Endothelial cell of umbilical vein (primary cell): Measurements from ENCODE around the gene KLRF2. TPM values are rescaled to one million over a fixed set of nuclear protein-coding genes. Genes with fewer than 3 reads are reported as not detected.

Experiments
- BruUV-seq: library from RNA; stranded (reverse); fragments of 400-500 nt; replicated peaks from 2 replicates; lab custom pipeline; 2021; lab: Mats Ljungman, UMichigan
- CTCF ChIA-PET: fragments of 300-600, 350-600 bp; sonication (Branson Sonifier 250); formaldehyde crosslinking; loops from one replicate; lab custom pipeline; 2021; ENCODE audit warnings: antibody characterized with exemption, inconsistent platforms; lab: Charles Lee
- POLR2A ChIA-PET: fragments of 300-600, 350-600 bp; sonication (Branson Sonifier 250); formaldehyde crosslinking; loops from one replicate; lab custom pipeline; 2021; ENCODE audit warnings: antibody characterized with exemption, inconsistent platforms; lab: Charles Lee
- DNase-seq: peaks from one replicate; pipeline ENCODE4 v3.0.0-alpha.2; 2011; ENCODE audit warnings: low read depth, low spot score
- FAIRE-seq: peaks from 2 replicates; lab custom pipeline; 2011; peaks lifted over from hg19 to GRCh38; lab: Jason Lieb, UNC
- H2AFZ ChIP-seq: 2 replicates; pipeline ENCODE4 v1.6.0; 2012; ENCODE audit warnings: low read depth, low read length, control low read depth, inconsistent platforms
- H3K27ac ChIP-seq: 2 replicates; pipeline ENCODE4 v1.5.1; 2011; ENCODE audit warnings: low read depth, mild to moderate bottlenecking, control low read depth, low read length, moderate library complexity; ENCODE audit not compliant: insufficient read depth
- H3K27me3 ChIP-seq, 2 experiments: 2 replicates each; pipeline versions ENCODE4 v1.6.0 to v1.6.1; 2011; ENCODE audit warnings: low read length in 2 of 2, mixed read lengths in 1 of 2; ENCODE audit not compliant: control insufficient read depth in 2 of 2, insufficient read depth in 2 of 2
- H3K36me3 ChIP-seq, 2 experiments: 2 replicates in 1 of 2; 3 replicates in 1 of 2; pipeline ENCODE4 v1.5.1; 2011; ENCODE audit warnings: low read length in 2 of 2, mild to moderate bottlenecking in 1 of 2, moderate library complexity in 1 of 2; ENCODE audit not compliant: control insufficient read depth in 2 of 2, insufficient read depth in 2 of 2; ENCODE audit errors: extremely low read depth in 1 of 2
- H3K4me1 ChIP-seq: 3 replicates; pipeline ENCODE4 v1.5.1; 2011; ENCODE audit warnings: mild to moderate bottlenecking, low read length; ENCODE audit not compliant: control insufficient read depth, insufficient read depth; ENCODE audit errors: extremely low read depth
- H3K4me2 ChIP-seq: 2 replicates; pipeline ENCODE4 v1.6.1; 2011; ENCODE audit warnings: low read length, control low read depth, mixed read lengths; ENCODE audit not compliant: insufficient read depth
- H3K4me3 ChIP-seq, 3 experiments: fragments of 200-600 bp in 1 of 3; sonication (generic), shearing (Covaris generic) in 1 of 3; replicated peaks in 1 of 3; 2 replicates each; pipeline ENCODE4 v1.5.1; 2011 to 2016; ENCODE audit warnings: control low read depth in 3 of 3, low read length in 3 of 3, mild to moderate bottlenecking in 2 of 3, inconsistent platforms in 1 of 3, low read depth in 1 of 3, moderate library complexity in 1 of 3; ENCODE audit not compliant: insufficient read depth in 1 of 3
- H3K79me2 ChIP-seq: 2 replicates; pipeline ENCODE4 v1.6.0; 2012; ENCODE audit warnings: low read length, inconsistent platforms; ENCODE audit not compliant: control insufficient read depth, insufficient read depth
- H3K9ac ChIP-seq: replicated peaks from 2 replicates; pipeline ENCODE3; 2011; ENCODE audit warnings: low read length, control low read depth; ENCODE audit not compliant: insufficient read depth; ENCODE audit errors: extremely low read depth
- H3K9me1 ChIP-seq: replicated peaks from 3 replicates; pipeline ENCODE4 v1.6.0; 2011; ENCODE audit warnings: mild to moderate bottlenecking, low read length; ENCODE audit not compliant: control insufficient read depth, insufficient read depth; ENCODE audit errors: extremely low read depth
- H3K9me3 ChIP-seq: replicated peaks from 2 replicates; pipeline ENCODE4 v1.5.1; 2012; ENCODE audit warnings: low read length, inconsistent platforms; ENCODE audit not compliant: control insufficient read depth, insufficient read depth
- H4K20me1 ChIP-seq: replicated peaks from 2 replicates; pipeline ENCODE3; 2011; ENCODE audit warnings: mild to moderate bottlenecking, low read length; ENCODE audit not compliant: control insufficient read depth, insufficient read depth; ENCODE audit errors: extremely low read depth
- CTCF ChIP-seq, 2 donors: IDR thresholded peaks; 1 replicate in 1 of 2; 2 replicates in 1 of 2; pipeline ENCODE4 v1.5.1; 2011; ENCODE audit warnings: low read length in 2 of 2, mild to moderate bottlenecking in 2 of 2, moderate library complexity in 2 of 2, control low read depth in 1 of 2, inconsistent platforms in 1 of 2, low read depth in 1 of 2; ENCODE audit not compliant: insufficient read depth in 1 of 2; ENCODE audit errors: extremely low read depth in 1 of 2
- EZH2 ChIP-seq: IDR thresholded peaks from 2 replicates; pipeline ENCODE4 v1.6.1; 2012; ENCODE audit warnings: borderline replicate concordance, low read depth, mild to moderate bottlenecking, moderate library complexity, low read length, inconsistent platforms; ENCODE audit not compliant: severe bottlenecking
- FOS ChIP-seq: IDR thresholded peaks from 2 replicates; pipeline ENCODE4 v1.6.1; 2011; ENCODE audit warnings: mild to moderate bottlenecking, low read length, moderate library complexity, borderline replicate concordance; ENCODE audit not compliant: insufficient read depth
- GATA2 ChIP-seq: IDR thresholded peaks from 2 replicates; pipeline ENCODE4 v1.7.0; 2011; ENCODE audit warnings: low read depth, mild to moderate bottlenecking, moderate library complexity, mixed read lengths, low read length; ENCODE audit not compliant: insufficient read length, insufficient read depth
- JUN ChIP-seq: IDR thresholded peaks from 2 replicates; pipeline ENCODE4 v1.6.1; 2011; ENCODE audit warnings: borderline replicate concordance, low read depth; ENCODE audit not compliant: insufficient read length, insufficient read depth
- MAX ChIP-seq: IDR thresholded peaks from 2 replicates; pipeline ENCODE4 v1.6.1; 2011; ENCODE audit not compliant: insufficient read depth, insufficient read length
- MYC ChIP-seq: IDR thresholded peaks from one replicate; pipeline ENCODE4 v1.6.1; 2011; ENCODE audit warnings: mild to moderate bottlenecking, low read depth, low read length
- POLR2A ChIP-seq: IDR thresholded peaks from 2 replicates; pipeline ENCODE4 v1.6.1; 2012; ENCODE audit warnings: low read depth, mild to moderate bottlenecking, control low read depth, low read length
- POLR2AphosphoS5 ChIP-seq: IDR thresholded peaks from 2 replicates; pipeline ENCODE4 v1.6.1; 2012; ENCODE audit warnings: low read depth, mild to moderate bottlenecking, control low read depth, low read length, moderate library complexity; ENCODE audit not compliant: insufficient read depth
- dilution Hi-C: fragments of 300-500 bp; cut with MboI; formaldehyde crosslinking; loops from one replicate; pipeline ENCODE4 v1.15.0; 2019; ENCODE audit warnings: low sequenced_read_pairs; ENCODE audit not compliant: extremely low pct_ligation_motif_present
- intact Hi-C: fragments of 100-400 bp; cut with micrococcal nuclease; formaldehyde crosslinking; loops from one replicate; pipeline ENCODE4 v1.10.0; 2022
- polyA plus RNA-seq, 4 experiments: library from polyadenylated mRNA; depleted of rRNA in 3 of 4; stranded (reverse) in 3 of 4; unstranded in 1 of 4; fragments of >200 nt; gene quantifications; 2 replicates each; pipeline versions ENCODE4 v1.2.1 to v1.2.3, GENCODE V29; 2011 to 2012; ENCODE audit warnings: missing spikeins in 1 of 4
- total RNA-seq: library from RNA; stranded (reverse); gene quantifications from 2 replicates; pipeline ENCODE4 v1.2.3, GENCODE V29; 2021

Gene KLRF2
- total and polyA plus RNA-seq, 2 donors (not counting 3 experiments of a cell fraction or from before 2014, with no cell fraction given) = not detected

- H3K9ac ChIP-seq = no peak overlapping the region
- H3K4me1 ChIP-seq = no peaks in the 10 kb centered on the region
- intact Hi-C loops (no loop called here), dilution Hi-C loops (no loop called here)
- no peaks in the 10 kb centered on the region for H3K9me3 ChIP-seq
- no peaks in the 10 kb centered on the region for H3K36me3 ChIP-seq
- BruUV-seq = no TSS peak
- FAIRE-seq = no peak
- H2AFZ ChIP-seq = no peak overlapping the region
- no peak overlapping the region for H3K27ac ChIP-seq
- no peaks in the 10 kb centered on the region for H4K20me1 ChIP-seq
- no peak for TF ChIP-seq GATA2
- TF ChIP-seq FOS = no peak
- no peak for TF ChIP-seq MYC
- TF ChIP-seq POLR2AphosphoS5 = no peak
- no peak for TF ChIP-seq POLR2A
- no peak for TF ChIP-seq JUN
- TF ChIP-seq EZH2 = no peak
- no peak for TF ChIP-seq MAX
- no peak for TF ChIP-seq CTCF (IDR thresholded peaks at IDR 0.05; ENCODE audit: extremely low read depth in 1 of 2, insufficient read depth in 1 of 2, low read depth in 1 of 2, low read length in 2 of 2)
- POLR2A ChIA-PET = no interaction called here
- H3K27me3 ChIP-seq = peaks cover 3 to 8% of the 10 kb centered on the region in 2 experiments
- no peak overlapping the region for H3K4me3 ChIP-seq
- no peaks in the 10 kb centered on the region for H3K9me1 ChIP-seq
- no peak for DNase-seq
- CTCF ChIA-PET = interaction anchor here (0.7 to 3.6 kb wide), 4 partner anchors 12 to 157 kb away, joined by 3 to 20 read pairs (median 4); no protein-coding TSS in a partner anchor
- H3K79me2 ChIP-seq = no peaks in the 10 kb centered on the region
- H3K4me2 ChIP-seq = no peak overlapping the region
These were observed 26.5 kb downstream of the KLRF2 start for GRCh38 chr12:9907769-9908168.
